Muscle layer of duodenum (tissue), 2 donors: ENCODE data around the gene SYT14.
"Not testable (repeated sequence)": the region's sequence is repeated elsewhere in the genome, so short reads cannot be mapped to it uniquely, and the experiment has no call there.

ENCODE experiments used
- H3K27ac ChIP-seq: one replicate; pipeline ENCODE4 v1.7.0; 2013; ENCODE audit warnings: mild to moderate bottlenecking, low read length
- H3K27me3 ChIP-seq: one replicate; pipeline ENCODE4 v1.7.0; 2013; ENCODE audit warnings: low read depth, mild to moderate bottlenecking, control low read depth, low read length
- H3K36me3 ChIP-seq, 2 donors: one replicate each; pipeline ENCODE4 v1.7.0; 2013; ENCODE audit warnings: low read length in 2 of 2, control low read depth in 1 of 2, mild to moderate bottlenecking in 1 of 2; ENCODE audit not compliant: insufficient read depth in 2 of 2, control insufficient read depth in 1 of 2
- H3K4me1 ChIP-seq, 2 donors: one replicate each; pipeline ENCODE4 v1.7.0; 2013; ENCODE audit warnings: low read length in 2 of 2, mild to moderate bottlenecking in 2 of 2, control low read depth in 1 of 2, moderate library complexity in 1 of 2; ENCODE audit not compliant: insufficient read depth in 2 of 2, control insufficient read depth in 1 of 2
- H3K4me3 ChIP-seq, 2 donors: one replicate each; pipeline ENCODE4 v1.7.0; 2013; ENCODE audit warnings: low read length in 2 of 2, low read depth in 1 of 2, mild to moderate bottlenecking in 1 of 2
- H3K9me3 ChIP-seq, 2 donors: one replicate each; pipeline ENCODE4 v1.7.0; 2013; ENCODE audit warnings: low read length in 2 of 2, control low read depth in 1 of 2, mild to moderate bottlenecking in 1 of 2; ENCODE audit not compliant: control insufficient read depth in 1 of 2
- donor health status: healthy.

SYT14 gene

GRCh38 chr1:209937996-209938959 is at the start of gene SYT14:
SYT14 (plus strand) TSS chr1:209938217; CDS start chr1:209938265, 48 bp downstream.
- Histone ChIP-seq H3K36me3 (no peaks in the 10 kb centered on the region), H3K9me3 (no peaks in the 10 kb centered on the region), H3K4me3 (peak within 1 kb of the TSS in 1 of 2 donors; percentile 44), H3K27me3 (no peaks in the 10 kb centered on the region), H3K4me1 (peaks cover 0 to 3% of the 10 kb centered on the region in 2 donors), H3K27ac (no peak within 1 kb of the TSS)

DNA sequence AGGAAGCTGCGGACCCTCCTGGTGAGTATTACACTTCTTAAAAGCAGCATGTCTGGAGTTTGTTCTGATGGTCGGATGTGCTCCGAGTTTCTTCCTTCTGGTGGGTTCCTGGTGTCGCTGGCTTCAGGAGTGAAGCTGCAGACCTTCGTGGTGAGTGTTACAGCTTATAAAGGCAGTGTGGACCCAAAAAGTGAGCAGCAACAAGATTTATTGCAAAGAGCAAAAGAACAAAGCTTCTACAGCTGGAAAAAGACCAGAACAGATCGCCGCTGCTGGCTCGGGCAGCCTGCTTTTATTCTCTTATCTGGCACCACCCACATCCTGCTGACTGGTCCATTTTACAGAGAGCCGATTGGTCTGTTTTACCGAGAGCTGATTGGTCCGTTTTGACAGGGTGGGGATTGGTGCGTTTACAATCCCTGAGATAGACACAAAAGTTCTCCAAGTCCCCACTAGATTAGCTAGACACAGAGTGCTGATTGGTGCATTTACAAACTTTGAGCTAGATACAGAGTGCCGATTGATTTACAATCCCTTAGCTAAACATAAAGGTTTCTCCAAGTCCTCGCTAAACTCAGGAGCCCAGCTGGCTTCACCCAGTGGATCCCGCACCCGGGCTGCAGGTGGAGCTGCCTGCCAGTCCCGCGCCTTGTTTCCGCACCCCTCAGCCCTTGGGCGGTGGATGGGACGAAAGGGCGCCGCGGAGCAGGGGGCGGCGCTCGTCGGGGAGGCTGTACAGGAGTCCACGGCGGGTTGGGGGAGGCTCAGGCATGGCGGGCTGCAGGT is 49.5 kb upstream of the SYT14 start:
- not testable (repeated sequence) for H3K27ac ChIP-seq, H3K36me3 ChIP-seq, H3K9me3 ChIP-seq, H3K4me3 ChIP-seq, H3K4me1 ChIP-seq, H3K27me3 ChIP-seq

DNA sequence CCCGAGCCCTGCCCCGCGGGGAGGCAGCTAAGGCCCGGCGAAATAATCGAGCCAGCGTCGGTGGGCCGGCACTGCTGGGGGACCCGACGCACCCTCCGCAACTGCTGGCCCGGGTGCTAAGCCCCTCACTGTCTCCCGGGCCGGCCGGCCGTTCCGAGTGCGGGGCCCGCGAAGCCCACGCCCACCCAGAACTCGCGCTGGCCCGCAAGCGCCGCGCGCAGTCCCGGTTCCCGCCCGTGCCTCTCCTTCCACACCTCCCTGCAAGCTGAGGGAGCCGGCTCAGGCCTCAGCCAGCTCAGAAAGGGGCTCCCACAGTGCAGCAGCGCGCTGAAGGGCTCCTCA is 49.0 kb upstream of the SYT14 start:
- Histone ChIP-seq H3K27ac (no peak overlapping the region), H3K36me3 (no peaks in the 10 kb centered on the region), H3K27me3 (no peaks in the 10 kb centered on the region), H3K4me3 (no peak overlapping the region), H3K4me1 (no peaks in the 10 kb centered on the region), H3K9me3 (no peaks in the 10 kb centered on the region)

DNA sequence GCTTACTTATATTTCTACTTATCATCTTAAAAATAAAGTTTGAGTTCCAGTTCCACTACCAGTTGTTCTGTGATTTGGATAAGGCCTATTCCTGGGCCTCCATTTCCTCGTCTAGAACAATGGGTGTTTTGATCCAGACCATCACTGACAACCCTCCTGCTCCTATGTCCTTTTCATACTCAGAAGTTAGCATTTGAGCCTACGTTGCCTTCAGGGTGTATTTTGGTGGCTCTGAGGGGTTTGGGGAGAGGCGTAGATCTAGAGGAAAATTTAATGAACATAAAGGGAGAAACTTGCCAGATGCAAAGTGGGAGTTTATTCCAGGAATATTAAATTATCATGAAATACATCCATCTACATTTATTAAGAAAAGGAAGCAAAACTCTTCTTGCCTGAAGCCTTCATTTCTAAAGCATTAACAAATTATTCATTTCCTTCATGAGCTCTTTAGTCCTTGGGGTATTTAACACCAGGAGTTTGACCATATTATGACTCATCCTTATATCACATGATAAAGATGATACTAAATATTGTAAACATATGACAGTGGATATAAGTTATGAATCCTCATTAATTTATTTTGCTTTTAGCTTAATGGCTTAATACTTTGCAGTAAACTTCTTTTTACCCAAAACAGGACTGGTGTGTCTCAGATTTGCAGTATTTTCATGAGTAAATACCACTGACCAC is 47.2 kb upstream of the SYT14 start:
- Histone ChIP-seq H3K27me3 (no peaks in the 10 kb centered on the region), H3K36me3 (no peaks in the 10 kb centered on the region), H3K4me1 (no peaks in the 10 kb centered on the region), H3K27ac (no peak overlapping the region), H3K9me3 (no peaks in the 10 kb centered on the region), H3K4me3 (no peak overlapping the region)

DNA sequence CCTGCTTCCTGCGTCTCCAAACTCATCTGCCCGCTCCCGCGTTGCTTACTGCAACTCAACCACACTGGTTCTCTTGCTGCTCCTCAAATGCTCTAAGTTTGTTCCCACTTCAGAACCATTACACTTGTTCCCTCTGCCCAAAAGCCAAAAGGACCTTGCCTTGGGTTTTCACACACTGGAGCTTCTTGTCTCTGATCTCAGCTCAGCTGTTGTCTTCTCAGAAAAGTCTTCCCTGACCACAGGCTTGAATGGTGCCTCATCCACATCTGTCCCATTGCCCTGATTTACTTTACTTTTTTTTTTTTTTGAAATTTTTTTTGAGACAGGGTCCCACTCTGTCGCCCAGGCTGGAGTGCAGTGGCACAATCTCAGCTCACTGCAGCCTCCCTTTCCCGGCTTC is 44.3 kb upstream of the SYT14 start:
- Histone ChIP-seq H3K4me1 (no peaks in the 10 kb centered on the region), H3K9me3 (no peaks in the 10 kb centered on the region), H3K36me3 (no peaks in the 10 kb centered on the region), H3K27ac (no peak overlapping the region), H3K4me3 (no peak overlapping the region), H3K27me3 (no peaks in the 10 kb centered on the region)

DNA sequence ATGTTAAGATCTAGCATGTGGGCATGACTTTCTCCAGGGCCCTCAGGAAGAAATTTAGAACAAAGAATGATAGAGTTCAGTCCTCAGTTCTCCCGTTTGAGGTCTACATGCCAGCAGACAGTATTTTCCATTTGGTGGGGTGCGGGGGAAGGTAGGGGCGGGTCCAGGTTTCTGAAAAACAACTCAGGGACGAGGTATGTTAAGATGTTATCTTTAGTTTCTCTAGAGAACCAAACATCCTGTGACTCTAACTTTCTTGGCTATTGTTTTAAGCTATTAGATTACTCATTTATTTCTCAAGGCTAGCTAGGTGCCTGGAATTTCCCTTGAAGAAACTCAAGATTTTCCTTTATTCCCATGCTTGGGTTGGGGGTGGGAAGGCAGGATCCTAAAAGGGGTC is 42.3 kb upstream of the SYT14 start:
- no peaks in the 10 kb centered on the region for H3K27me3 ChIP-seq
- H3K4me3 ChIP-seq = no peak overlapping the region
- H3K36me3 ChIP-seq = no peaks in the 10 kb centered on the region
- no peak overlapping the region for H3K27ac ChIP-seq
- no peaks in the 10 kb centered on the region for H3K4me1 ChIP-seq
- H3K9me3 ChIP-seq = no peaks in the 10 kb centered on the region

DNA sequence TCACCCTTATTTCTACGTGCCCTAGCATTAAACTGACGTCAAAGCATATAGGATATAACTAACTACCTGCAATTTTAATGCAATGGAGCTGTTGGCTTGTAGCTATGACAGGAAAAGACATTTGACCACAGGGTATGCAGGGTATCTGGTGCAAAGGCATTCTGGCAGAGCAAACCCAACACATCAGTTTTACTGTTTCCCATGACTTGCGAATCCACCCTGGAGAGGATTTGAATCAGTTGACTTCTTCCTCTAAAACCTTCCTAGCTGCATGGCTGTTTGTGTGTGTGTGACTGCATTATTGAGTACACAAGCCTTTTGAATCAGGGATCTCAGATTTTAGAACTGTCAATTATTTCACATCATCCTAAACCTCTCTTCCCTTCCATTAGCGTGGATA is 41.7 kb upstream of the SYT14 start:
- H3K4me3 ChIP-seq = no peak overlapping the region
- no peaks in the 10 kb centered on the region for H3K4me1 ChIP-seq
- H3K27ac ChIP-seq = no peak overlapping the region
- H3K9me3 ChIP-seq = no peaks in the 10 kb centered on the region
- H3K27me3 ChIP-seq = no peaks in the 10 kb centered on the region
- no peaks in the 10 kb centered on the region for H3K36me3 ChIP-seq

DNA sequence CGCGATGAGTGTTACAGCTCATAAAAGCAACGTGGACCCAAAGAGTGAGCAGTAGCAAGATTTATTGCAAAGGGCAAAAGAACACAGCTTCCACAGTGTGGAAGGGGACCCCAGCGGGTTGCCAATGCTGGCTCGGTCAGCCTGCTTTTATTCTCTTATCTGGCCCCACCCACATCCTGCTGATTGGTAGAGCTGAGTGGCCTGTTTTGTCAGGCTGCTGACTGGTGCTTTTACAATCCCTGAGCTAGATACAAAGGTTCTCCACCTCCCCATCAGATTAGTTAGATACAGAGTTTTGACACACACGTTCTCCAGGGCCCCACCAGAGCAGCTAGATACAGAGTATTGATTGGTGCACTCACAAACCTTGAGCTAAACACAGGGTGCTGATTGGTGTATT is 39.7 kb upstream of the SYT14 start:
- H3K27me3 ChIP-seq, H3K36me3 ChIP-seq, H3K4me3 ChIP-seq, H3K9me3 ChIP-seq, H3K4me1 ChIP-seq, H3K27ac ChIP-seq: not testable (repeated sequence)

GRCh38 chr1:209898851-209899250 is 39.2 kb upstream of the SYT14 start:
- H3K36me3 ChIP-seq, H3K27ac ChIP-seq, H3K27me3 ChIP-seq, H3K9me3 ChIP-seq, H3K4me3 ChIP-seq, H3K4me1 ChIP-seq: not testable (repeated sequence)

GRCh38 chr1:209899948-209900347 is 38.1 kb upstream of the SYT14 start:
- Histone ChIP-seq H3K36me3 (no peaks in the 10 kb centered on the region), H3K9me3 (peaks cover 0 to 5% of the 10 kb centered on the region in 2 donors), H3K27ac (no peak overlapping the region), H3K27me3 (no peaks in the 10 kb centered on the region), H3K4me1 (no peaks in the 10 kb centered on the region), H3K4me3 (no peak overlapping the region)

DNA sequence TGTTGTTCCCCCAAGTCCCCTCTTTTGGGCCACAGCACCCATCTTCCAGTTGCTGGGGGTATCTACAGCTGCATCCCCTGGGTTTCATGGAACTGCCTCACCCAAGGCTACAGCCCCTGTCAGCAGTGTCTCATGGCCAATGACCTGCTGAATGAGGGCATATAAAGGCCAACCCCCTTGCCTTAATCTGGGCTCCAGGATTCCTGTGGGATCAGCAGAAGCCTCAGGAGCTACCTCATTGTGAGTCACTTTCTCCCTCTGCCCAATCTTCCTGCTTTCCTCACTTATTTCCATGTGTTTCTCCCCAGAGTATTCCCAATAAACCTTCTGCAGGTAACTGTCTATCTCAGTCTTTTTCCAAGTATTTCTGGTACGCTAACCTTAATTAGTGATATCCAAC is 37.3 kb upstream of the SYT14 start:
- H3K4me1 ChIP-seq = no peaks in the 10 kb centered on the region
- H3K27me3 ChIP-seq = no peaks in the 10 kb centered on the region
- H3K36me3 ChIP-seq = no peaks in the 10 kb centered on the region
- no peak overlapping the region for H3K27ac ChIP-seq
- no peak overlapping the region for H3K4me3 ChIP-seq
- peaks cover 0 to 5% of the 10 kb centered on the region in 2 donors for H3K9me3 ChIP-seq
